IMR-90 (cell line): ENCODE data around the gene PSMD11. TPM values are rescaled to one million over a fixed set of nuclear protein-coding genes. Genes with fewer than 3 reads are reported as not detected.

Experiments
- CEBPB ChIP-seq: IDR thresholded peaks from 2 replicates; pipeline ENCODE4 v1.6.1; 2012; ENCODE audit warnings: low read depth, low read length, improper control_type of control experiment
- CHD1 ChIP-seq: IDR thresholded peaks from 2 replicates; pipeline ENCODE4 v1.6.1; 2012; ENCODE audit warnings: low read depth, low read length, improper control_type of control experiment
- ELK1 ChIP-seq: fragments of 150-350 bp; IDR thresholded peaks from 2 replicates; pipeline ENCODE4 v1.6.1; 2016; ENCODE audit warnings: low read depth, mild to moderate bottlenecking, low read length, moderate library complexity, borderline replicate concordance
- USF2 ChIP-seq: fragments of 150-350 bp; IDR thresholded peaks from 2 replicates; pipeline ENCODE4 v1.6.1; 2017; ENCODE audit warnings: mild to moderate bottlenecking, antibody characterized with exemption, low read length, low read depth
- polyA plus RNA-seq, 3 experiments: library from polyadenylated mRNA; depleted of rRNA; stranded (reverse); fragments of >200 nt; gene quantifications; 2 replicates each; pipeline ENCODE4 v1.2.3, GENCODE V29; 2012; ENCODE audit warnings: low replicate concordance in 1 of 3
- total RNA-seq: library from RNA; depleted of rRNA; stranded (reverse); fragments of >200 nt; gene quantifications from 2 replicates; pipeline ENCODE4 v1.2.3, GENCODE V29; 2012

The PSMD11 gene
- total and polyA plus RNA-seq, 2 of the 4 experiments (the other 2 are of a cell fraction), result 64.7 to 85.9 TPM

- TF ChIP-seq ELK1 (no peak), USF2 (peak; percentile 28; the same call in 1 of the 2 replicates), CHD1 (no peak), CEBPB (no peak)
These were observed at the start of gene PSMD11 (continued) for GRCh38 chr17:32444301-32445073.
